HG03575 (cell line): Measurements from ENCODE around the gene ZBTB7A.

ENCODE experiments used
- ATAC-seq: cut with Tn5 transposase; IDR thresholded peaks from one replicate; pipeline ENCODE4 v1.9.1; 2021; ENCODE audit not compliant: unreplicated experiment, insufficient number of reproducible peaks, low FRiP score; ENCODE audit errors: extremely low read depth

ZBTB7A gene

GRCh38 chr19:4059453-4059871, 7.2 kb downstream of the ZBTB7A start:
- ATAC-seq: no peak

- no peak for ATAC-seq
Measured at GRCh38 chr19:4058693-4059452, 7.8 kb downstream of the ZBTB7A start.

- no peak for ATAC-seq
Measured at GRCh38 chr19:4057931-4058692, 8.6 kb downstream of the ZBTB7A start.

GRCh38 chr19:4055209-4055552, 11.5 kb downstream of the ZBTB7A start:
- no peak for ATAC-seq

GRCh38 chr19:4054441-4055208, 12.1 kb downstream of the ZBTB7A start:
- no peak for ATAC-seq

- no peak for ATAC-seq
Measured at GRCh38 chr19:4053423-4054324, 13.0 kb downstream of the ZBTB7A start.

GRCh38 chr19:4052993-4053422, 13.7 kb downstream of the ZBTB7A start:
- ATAC-seq: no peak

- no peak for ATAC-seq
Measured at GRCh38 chr19:4052114-4052992, 14.3 kb downstream of the ZBTB7A start.

GRCh38 chr19:4051175-4052101, 15.3 kb downstream of the ZBTB7A start:
- ATAC-seq: no peak

GRCh38 chr19:4049432-4049831, 17.3 kb downstream of the ZBTB7A start:
- ATAC-seq: no peak

- ATAC-seq: no peak
Measured at GRCh38 chr19:4046946-4047683, 19.6 kb downstream of the ZBTB7A start.

GRCh38 chr19:4046362-4046691, 20.4 kb downstream of the ZBTB7A start:
- no peak for ATAC-seq

GRCh38 chr19:4045597-4046361, 20.9 kb downstream of the ZBTB7A start:
- ATAC-seq: no peak

- ATAC-seq: no peak
Measured at GRCh38 chr19:4044990-4045465, 21.7 kb downstream of the ZBTB7A start.

- ATAC-seq: no peak
Measured at GRCh38 chr19:4043966-4044715, 22.6 kb downstream of the ZBTB7A start.
